HCEC 1CT (cell line): ENCODE results near the gene DPPA5.
A peak's percentile ranks its signal among the peaks of the same experiment; 100 is the strongest.
"Not testable (repeated sequence)": the region's sequence is repeated elsewhere in the genome, so short reads cannot be mapped to it uniquely, and the experiment has no call there.

Experiments
- DNase-seq: peaks from one replicate; pipeline ENCODE4 v3.0.0-alpha.2; 2017

The DPPA5 gene

GRCh38 chr6:73363537-73363875 is 9.4 kb upstream of the DPPA5 start:
- no peak for DNase-seq

DNA sequence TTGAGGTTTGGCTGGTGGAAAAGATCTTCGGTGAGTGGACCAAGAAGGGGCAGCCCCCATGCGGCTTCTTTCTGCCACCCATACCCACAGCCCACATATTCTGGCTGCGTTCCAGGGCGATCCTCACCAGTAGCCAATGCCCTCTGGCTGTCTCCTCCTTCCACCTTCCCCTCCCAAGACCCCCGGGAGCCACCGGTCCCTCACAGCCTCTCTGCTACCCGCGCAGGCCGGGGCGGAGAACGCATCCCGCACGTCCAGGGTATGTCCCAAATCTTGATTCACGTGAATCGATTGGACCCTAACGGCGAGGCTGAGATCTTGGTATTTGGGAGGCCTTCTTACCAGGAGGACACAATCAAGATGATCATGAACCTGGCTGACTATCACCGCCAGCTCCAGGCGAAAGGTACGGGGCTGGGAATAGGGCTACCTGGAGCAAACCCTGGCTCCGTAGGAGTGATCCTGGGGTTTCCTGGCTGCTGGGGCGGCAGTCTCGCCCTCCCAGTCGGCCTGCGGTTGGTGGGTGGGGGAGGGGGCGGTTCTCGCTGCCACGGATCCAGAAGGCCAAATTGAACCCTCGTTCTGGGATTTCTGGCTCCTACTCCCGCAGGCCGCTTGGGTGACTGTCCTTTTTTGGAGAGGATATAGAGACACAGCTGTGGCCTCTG is 8.9 kb upstream of the DPPA5 start:
- no peak for DNase-seq

GRCh38 chr6:73362358-73362757 is 8.3 kb upstream of the DPPA5 start, which contains the start of gene KHDC3L:
KHDC3L (plus strand) TSS chr6:73362658; CDS start chr6:73362730, 72 bp downstream.
- DNase-seq = no peak

GRCh38 chr6:73349311-73349710 is 4.8 kb downstream of the DPPA5 start:
- no peak for DNase-seq

DNA sequence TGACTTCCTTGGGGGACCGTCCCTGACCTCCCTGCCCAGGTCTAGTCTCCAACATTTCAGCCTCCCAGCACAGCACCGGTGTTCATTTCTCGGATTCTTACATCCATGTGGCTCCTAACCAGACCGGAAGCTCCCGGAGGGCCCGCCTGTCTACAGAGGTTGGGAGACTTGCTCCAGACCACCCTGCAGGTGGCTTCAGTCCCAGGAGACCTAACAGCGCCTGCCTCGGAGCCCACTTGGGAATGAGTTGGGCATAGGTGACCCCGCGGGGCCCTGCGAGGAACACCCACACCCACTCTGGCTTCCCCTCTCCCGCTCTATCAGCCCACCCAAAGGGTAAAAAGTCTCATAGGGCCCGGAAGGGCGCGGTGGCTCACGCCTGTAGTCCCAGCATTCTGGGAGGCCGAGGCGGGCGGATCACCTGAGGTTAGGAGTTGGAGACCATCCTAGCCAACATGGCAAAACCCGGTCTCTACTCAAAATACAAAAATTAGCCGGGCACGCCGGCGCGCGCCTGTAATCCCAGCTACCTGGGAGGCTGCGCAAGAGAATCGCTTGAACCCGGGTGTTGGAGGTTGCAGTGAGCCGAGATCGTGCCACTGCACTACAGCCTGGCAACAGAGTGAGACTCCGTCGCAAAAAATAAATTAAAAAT is 5.4 kb downstream of the DPPA5 start:
- DNase-seq = no peak

DNA sequence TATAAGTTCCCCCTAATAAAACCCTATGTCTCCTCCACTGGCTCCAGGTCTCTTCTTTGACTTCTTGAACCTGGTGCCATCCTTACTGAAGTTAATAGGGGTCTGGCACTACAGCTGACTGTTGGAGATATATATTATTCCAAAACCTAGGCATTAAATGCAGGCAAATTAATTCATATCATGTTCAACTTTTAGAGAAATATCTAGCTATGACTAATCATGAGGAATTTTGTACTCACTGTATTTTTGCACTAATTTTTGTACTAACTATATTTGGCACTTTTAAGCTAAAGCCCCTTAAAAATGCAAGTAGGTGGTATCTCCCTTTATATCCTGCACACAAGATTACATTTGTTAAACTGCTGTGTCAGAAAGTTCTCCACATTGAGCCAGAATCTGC is 10.9 kb downstream of the DPPA5 start:
- DNase-seq = no peak

DNA sequence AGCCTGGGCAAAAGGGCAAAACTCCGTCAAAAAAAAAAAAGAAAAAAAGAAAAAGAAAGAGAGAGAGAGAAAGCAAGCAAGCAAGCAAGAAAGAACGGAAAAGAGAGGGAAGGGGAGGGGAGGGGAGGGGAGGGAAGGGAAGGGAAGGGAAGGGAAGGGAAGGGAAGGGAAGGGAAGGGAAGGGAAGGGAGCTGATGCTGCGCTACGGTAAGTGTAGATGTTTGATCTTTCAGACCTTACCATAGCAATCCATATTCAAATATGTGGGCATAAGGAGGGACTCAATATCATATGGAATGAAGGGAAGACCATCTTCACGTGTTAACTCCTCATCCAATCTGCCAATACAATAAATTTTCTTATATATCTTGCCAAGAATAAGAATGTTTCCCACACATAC is 11.9 kb downstream of the DPPA5 start:
- DNase-seq = no peak

GRCh38 chr6:73341335-73341734 is 12.7 kb downstream of the DPPA5 start:
- no peak for DNase-seq

- DNase-seq = peak; percentile 26
These were observed 14.0 kb downstream of the DPPA5 start for GRCh38 chr6:73340048-73340447.

DNA sequence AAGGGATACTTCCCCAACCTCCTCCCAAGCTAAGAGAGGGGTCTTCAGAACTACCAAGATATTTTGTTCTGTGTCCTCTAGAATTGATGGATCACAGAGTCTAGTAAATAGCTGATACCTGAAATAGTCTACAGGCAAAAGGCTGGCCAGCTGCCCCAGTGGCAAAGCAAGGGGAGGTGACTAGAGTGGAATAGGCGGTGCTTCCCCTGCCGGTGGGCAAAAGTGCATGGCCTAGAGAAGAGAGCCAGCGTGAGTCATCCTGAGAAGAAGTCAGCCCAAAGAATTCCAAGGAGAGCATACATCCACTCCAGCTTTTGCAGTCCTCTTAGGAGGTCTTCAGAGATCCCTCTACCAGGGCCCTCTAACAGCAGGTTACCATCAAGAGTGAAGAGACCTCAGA is 14.7 kb downstream of the DPPA5 start:
- DNase-seq = no peak

DNA sequence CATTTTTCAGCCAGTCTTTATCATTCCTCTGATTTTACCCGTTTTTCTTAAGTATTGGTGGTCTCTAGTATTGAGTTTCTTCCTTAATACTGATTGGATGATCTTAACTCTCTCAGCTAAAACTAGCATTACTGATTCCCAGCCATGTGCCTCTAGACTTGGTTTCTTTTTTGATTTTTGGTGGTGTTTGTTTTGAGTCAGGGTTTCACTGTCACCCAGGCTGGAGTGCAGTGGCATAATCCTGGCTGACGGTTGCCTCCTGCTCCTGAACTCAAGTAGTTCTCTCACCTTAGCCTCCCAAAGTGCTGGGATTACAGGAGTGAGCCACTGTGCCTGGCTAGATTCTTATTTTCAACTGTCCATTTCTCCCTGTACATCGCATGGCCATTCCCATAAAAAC is 24.9 kb downstream of the DPPA5 start:
- no peak for DNase-seq

DNA sequence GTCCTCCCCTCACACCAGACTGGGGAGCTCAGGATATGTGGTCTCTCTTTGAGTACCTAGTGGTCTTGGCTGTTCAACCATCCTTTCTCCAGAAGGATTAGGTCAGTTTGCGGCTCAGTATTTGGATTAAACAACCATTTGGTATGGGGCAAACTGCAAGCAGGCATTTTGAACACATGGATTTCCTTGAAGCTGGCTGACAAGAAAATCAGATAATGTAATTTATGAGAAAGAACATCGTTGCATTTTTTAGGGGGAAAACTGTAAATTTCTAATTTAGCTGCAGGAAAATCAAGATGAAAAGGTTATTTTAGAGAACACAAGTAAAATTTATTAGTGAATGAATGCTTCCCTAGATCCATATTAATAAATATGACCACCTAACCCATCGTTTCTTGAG is 25.3 kb downstream of the DPPA5 start:
- no peak for DNase-seq

DNA sequence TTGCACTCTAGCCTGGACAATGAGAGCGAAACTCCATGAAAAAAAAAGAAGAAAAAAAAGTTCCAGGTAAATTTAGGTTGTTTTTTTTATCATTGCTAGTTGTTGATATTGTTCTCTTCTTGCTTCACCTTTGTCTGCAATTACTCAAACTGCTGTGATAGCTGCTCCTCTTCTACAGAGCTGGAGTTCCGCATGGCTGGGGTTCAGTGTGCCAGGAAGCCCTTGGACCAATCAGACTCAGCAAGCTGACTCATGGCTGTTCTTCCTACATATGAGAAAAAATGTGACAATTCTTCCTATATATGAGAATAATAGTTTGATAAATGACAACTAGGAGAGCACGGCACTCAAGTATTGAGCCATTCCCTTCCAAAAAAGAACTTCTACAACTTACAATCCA is 28.4 kb downstream of the DPPA5 start:
- no peak for DNase-seq

DNA sequence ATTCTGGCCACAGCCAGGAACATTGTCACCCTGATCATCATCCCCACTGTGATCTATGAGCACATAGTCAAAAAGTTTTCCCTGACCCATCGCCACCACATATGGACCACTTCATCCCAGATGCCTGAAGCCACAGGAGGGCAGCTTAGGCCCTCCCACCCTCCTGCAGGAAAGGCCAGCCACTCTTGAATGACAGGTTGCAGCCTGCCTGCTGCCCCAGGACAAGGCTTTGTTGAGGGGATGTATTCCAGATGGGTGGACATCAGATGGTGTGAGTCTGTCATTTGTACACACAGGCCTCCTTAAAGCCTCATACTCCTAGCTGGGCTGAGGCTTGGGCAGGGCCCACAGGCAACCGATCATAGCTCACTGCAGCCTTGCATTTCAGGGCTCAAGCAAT is 30.8 kb downstream of the DPPA5 start:
- no peak for DNase-seq

DNA sequence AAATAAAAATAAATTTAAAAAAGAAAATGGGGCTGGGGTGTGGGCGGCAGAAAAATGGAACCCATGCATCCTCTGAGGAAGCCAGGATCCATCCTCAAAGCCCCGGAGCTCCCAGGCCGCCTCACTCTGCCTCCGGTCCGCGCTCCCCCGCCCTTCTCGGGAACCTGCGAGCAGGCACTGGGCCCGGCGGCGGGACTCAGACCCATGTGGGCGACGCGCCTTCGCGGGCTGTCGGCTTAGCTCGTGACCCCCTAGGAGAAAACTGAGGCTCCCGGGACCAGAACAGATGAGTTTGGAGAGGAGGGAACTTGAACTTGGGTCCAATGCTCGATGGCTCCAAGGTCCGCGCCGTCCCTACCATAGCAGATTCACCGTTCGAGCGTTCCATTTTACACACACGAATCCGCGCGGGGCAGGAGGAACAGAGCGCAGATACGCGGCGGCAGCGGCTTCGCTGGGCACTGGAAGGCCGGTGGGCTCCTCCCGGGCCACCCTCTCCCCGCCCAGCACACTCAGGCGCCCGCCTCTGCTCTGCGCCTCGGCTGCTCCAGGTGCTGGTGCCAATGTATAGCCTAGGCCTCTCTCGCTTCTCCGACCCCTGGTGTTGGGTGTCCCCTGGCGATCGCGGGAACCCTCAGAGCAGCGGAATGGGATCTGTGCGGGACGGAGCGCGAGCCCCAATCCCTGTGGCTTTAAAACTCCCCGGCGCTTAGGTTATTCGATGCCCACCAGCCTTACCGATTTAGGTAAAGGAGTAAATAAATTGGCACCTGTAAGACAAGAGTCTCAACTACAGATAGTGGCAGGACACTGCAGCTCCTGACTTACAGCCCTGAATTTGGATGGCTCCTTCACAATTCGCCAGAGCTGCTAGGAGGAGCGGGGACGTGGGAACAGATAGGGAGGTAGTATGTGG is 39.2 kb downstream of the DPPA5 start:
- no peak for DNase-seq

- DNase-seq = not testable (repeated sequence)
These were observed 43.6 kb downstream of the DPPA5 start for GRCh38 chr6:73310503-73310845.

DNA sequence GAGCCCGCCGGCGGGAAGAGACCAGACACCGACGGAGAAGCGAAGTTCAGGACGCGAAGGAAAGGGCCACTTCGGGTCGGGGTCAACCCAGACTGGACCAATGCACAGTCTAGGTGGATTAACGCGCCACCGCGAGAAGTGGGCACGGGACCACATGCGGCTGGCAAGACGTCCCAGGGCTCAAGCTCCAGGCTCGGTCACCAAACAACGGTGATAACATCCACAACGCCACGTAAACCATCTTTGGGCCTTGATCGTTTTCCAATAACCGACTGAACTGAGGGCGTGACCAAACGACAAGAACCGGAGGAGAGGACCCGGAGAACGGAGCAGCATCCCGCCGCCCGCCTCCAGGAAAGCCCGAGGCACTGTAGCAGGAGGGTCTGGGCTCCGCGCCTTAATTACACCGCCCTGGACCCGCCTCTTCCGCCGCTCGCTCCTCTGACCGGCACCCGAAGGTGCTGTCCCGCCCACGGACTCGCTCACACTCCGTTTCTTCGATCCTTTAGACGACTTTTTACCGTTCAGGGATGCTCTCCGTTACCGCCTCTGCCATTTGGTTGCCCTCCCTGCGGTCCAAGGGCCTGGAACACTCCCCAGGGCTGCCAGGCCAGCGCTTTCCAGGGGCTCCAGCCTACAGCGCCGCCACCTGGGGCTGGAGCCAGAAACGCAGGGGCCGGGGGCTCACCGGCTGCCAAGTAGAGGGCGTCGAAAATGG is 44.1 kb downstream of the DPPA5 start:
- DNase-seq = peak; percentile 66

GRCh38 chr6:73309535-73309784 is 44.6 kb downstream of the DPPA5 start:
- no peak for DNase-seq

DNA sequence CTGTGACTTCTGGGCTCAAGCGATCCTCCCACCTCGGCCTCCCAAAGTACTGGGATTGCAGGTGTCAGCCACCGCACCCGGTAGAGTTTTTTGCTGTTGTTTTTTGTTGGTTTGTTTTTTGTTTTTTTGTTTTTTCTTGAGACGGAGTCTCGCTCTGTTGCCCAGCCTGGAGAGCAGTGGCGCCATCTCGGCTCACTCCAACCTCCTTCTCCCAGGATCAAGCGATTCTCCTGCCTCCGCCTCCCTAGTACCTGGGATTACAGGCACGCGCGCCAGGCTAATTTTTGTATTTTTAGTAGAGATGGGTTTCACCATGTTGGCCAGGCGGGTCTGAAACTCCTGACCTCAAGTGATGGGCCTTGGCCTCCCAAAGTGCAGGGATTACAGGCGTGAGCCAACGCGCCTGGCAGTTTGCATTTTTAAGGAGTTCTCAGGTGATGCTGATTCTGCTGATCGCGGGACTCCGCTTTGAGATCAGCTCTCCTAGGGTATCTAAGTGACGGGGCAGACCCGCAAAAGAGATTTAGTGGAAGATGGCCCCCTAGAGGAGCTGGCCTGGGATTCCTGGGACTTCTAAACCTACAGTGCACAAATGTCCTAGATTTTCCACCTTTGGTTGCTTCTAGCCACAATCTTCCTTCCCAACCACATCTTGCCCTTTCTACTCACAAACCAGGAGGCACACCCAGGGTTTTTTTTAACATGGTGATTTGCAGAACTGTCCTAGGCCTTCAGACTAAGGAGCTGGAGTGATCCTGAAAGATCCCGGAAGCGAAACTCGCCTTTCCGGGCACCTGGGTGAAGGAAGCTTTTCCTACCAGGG is 45.2 kb downstream of the DPPA5 start:
- no peak for DNase-seq

DNA sequence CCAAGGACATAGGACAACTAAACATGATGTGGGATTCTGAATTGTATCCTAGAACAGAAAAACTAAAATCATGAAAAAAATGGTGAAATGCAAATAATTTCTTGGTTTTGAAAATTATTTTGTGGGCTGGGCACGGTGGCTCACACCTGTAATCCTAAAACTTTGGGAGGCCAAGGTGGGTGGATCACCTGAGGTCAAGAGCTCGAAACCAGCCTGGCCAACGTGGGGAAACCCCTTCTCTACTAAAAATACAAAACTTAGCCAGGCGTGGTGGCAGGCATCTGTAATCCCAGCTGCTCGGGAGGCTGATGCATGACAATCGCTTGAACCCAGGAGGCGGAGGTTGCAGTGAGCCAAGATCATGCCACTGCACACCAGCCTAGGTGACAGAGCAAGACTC is 50.3 kb downstream of the DPPA5 start:
- not testable (repeated sequence) for DNase-seq
